Stimulated activated CD8-positive, alpha-beta memory T cell treated with anti-CD3 and anti-CD28 coated beads, Interleukin-12 subunit alpha, Interleukin-12 subunit beta, amount 100 ng/mL, for 24 hours (primary cell): ENCODE measurements around the gene CSGALNACT2.
"Not testable (repeated sequence)": the region's sequence is repeated elsewhere in the genome, so short reads cannot be mapped to it uniquely, and the experiment has no call there.

ENCODE experiments used
- DNase-seq: peaks from one replicate; pipeline ENCODE4 v3.0.0-alpha.2; 2020; ENCODE audit errors: extremely low read depth

CSGALNACT2 gene

GRCh38 chr10:43216931-43217562 is 78.8 kb downstream of the CSGALNACT2 start:
- no peak for DNase-seq

GRCh38 chr10:43217563-43218205 is 79.4 kb downstream of the CSGALNACT2 start:
- no peak for DNase-seq

- no peak for DNase-seq
These were observed 80.1 kb downstream of the CSGALNACT2 start for GRCh38 chr10:43218206-43218950.

- DNase-seq, result no peak
These were observed 80.9 kb downstream of the CSGALNACT2 start for GRCh38 chr10:43218951-43219837.

GRCh38 chr10:43219848-43220247 is 81.6 kb downstream of the CSGALNACT2 start:
- no peak for DNase-seq

GRCh38 chr10:43220251-43220650 is 82.0 kb downstream of the CSGALNACT2 start:
- not testable (repeated sequence) for DNase-seq

GRCh38 chr10:43220657-43221418 is 82.6 kb downstream of the CSGALNACT2 start:
- DNase-seq, result no peak

GRCh38 chr10:43221419-43222209 is 83.4 kb downstream of the CSGALNACT2 start:
- no peak for DNase-seq

- no peak for DNase-seq
These were observed 84.0 kb downstream of the CSGALNACT2 start for GRCh38 chr10:43222210-43222720.

GRCh38 chr10:43223056-43223455 is 84.8 kb downstream of the CSGALNACT2 start:
- DNase-seq, result no peak

- no peak for DNase-seq
These were observed 86.1 kb downstream of the CSGALNACT2 start for GRCh38 chr10:43224321-43224720.

GRCh38 chr10:43225004-43225786 is 87.0 kb downstream of the CSGALNACT2 start:
- DNase-seq, result no peak

GRCh38 chr10:43225787-43226153 is 87.5 kb downstream of the CSGALNACT2 start:
- no peak for DNase-seq

- DNase-seq, result no peak
These were observed 88.2 kb downstream of the CSGALNACT2 start for GRCh38 chr10:43226441-43226840.

GRCh38 chr10:43226851-43227845 is 88.9 kb downstream of the CSGALNACT2 start:
- no peak for DNase-seq

GRCh38 chr10:43227911-43228782 is 89.9 kb downstream of the CSGALNACT2 start:
- no peak for DNase-seq

- DNase-seq, result no peak
These were observed 90.5 kb downstream of the CSGALNACT2 start for GRCh38 chr10:43228783-43229207.
